MM.1S (cell line): ENCODE measurements around the gene LRRC45.

Experiments used
- EZH2 ChIP-seq: fragments of 300-600 bp; sonication (generic); optimal IDR thresholded peaks from 2 replicates; pipeline ENCODE3; 2017; ENCODE audit warnings: low read depth, mild to moderate bottlenecking, antibody characterized with exemption, low read length, mixed read lengths
- TF ChIP-seq, protein P1 (sequence below): fragments of 300-600 bp; sonication (generic); IDR thresholded peaks from 2 replicates; pipeline ENCODE4 v1.5.1; 2016; ENCODE audit warnings: antibody characterized with exemption, low read length, mixed read lengths

DNA sequence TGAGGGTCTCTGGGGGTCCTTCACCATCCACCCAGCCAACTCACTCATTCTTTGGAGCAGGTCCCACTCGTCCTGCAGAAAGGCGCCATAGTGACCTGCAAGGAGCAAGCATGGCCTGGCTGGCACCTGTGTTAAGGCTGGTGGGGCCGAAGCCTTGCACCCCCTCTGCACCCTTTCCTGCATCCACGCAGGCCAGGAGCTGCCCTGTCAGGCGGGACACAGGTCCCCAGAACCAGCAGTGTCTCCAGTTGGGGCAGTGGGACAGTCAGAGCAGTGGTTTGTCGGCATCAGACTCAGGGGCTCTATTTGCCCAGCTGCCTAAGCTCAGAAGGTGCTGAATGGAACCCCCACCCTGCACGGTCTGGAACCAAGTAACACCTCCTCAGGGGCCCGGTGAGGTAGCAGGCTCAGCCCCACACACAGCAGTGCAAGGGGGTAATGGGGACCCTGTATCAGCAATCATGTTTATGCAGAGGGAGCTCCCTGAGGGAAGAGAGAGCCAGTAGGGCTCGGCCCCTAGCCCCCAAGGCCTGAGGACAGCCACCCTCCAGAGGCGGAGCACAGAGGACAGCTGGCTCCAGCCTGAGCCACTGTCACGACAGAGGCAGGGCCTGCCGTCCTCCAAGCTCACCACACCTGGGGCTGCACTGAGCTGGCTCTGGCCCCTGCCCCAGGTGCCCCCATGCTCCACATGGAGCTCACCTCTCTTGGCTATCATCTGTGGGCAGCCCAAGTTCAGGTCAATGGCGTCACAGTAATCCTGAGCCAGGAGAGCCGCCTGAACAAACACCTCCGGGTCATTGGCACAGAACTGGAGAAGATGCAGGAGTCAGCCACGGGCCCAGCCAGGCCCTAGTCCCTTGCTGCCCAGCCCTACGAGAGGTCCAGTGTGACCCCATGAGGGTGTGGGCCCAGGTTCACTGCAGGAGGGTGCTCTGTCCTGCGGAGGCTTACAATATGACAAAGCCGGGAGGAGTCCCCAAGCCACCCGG is 40.6 kb downstream of the LRRC45 start:
- TF ChIP-seq, protein P1, sequence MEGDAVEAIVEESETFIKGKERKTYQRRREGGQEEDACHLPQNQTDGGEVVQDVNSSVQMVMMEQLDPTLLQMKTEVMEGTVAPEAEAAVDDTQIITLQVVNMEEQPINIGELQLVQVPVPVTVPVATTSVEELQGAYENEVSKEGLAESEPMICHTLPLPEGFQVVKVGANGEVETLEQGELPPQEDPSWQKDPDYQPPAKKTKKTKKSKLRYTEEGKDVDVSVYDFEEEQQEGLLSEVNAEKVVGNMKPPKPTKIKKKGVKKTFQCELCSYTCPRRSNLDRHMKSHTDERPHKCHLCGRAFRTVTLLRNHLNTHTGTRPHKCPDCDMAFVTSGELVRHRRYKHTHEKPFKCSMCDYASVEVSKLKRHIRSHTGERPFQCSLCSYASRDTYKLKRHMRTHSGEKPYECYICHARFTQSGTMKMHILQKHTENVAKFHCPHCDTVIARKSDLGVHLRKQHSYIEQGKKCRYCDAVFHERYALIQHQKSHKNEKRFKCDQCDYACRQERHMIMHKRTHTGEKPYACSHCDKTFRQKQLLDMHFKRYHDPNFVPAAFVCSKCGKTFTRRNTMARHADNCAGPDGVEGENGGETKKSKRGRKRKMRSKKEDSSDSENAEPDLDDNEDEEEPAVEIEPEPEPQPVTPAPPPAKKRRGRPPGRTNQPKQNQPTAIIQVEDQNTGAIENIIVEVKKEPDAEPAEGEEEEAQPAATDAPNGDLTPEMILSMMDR = no peak
- no peak for TF ChIP-seq EZH2
